DND-41 (cell line): ENCODE data around the gene IFNA6.

Experiments used
- EZH2 ChIP-seq: IDR thresholded peaks from 3 replicates; pipeline ENCODE4 v1.6.1; 2012; ENCODE audit warnings: borderline replicate concordance, low read depth, mild to moderate bottlenecking, moderate library complexity, low read length, inconsistent platforms; ENCODE audit not compliant: severe bottlenecking
- TF ChIP-seq, protein P1 (sequence below): IDR thresholded peaks from 2 replicates; pipeline ENCODE4 v1.5.1; 2012; ENCODE audit warnings: borderline replicate concordance, low read length, moderate library complexity, mild to moderate bottlenecking; ENCODE audit not compliant: poor library complexity, severe bottlenecking; ENCODE audit errors: extremely low read depth

DNA sequence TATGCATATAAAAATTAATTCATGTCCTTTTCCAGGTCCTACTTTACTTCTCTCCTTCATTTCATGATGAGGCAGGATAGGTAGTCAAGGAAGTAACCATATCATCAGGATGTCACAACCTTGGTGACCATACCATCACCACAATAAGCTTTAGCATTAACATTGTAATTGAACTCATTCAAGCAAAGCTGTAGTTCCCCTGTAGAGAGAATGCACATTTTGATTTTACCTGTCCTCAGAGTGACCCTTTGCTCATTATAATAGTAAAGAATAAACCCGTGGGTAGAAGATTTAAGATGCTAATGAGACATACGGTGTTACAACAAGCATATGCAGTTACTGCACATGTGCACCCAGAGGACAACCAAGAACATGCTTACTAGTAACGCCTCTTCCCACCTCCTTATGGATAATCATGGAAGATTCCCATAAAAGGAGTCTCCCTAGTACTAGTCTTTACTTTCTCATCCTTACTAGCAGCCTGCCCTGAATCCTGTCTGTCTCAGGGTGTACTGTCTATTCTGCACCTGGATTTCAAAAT lies 2.2 kb downstream of the IFNA6 start:
- TF ChIP-seq, protein P1, sequence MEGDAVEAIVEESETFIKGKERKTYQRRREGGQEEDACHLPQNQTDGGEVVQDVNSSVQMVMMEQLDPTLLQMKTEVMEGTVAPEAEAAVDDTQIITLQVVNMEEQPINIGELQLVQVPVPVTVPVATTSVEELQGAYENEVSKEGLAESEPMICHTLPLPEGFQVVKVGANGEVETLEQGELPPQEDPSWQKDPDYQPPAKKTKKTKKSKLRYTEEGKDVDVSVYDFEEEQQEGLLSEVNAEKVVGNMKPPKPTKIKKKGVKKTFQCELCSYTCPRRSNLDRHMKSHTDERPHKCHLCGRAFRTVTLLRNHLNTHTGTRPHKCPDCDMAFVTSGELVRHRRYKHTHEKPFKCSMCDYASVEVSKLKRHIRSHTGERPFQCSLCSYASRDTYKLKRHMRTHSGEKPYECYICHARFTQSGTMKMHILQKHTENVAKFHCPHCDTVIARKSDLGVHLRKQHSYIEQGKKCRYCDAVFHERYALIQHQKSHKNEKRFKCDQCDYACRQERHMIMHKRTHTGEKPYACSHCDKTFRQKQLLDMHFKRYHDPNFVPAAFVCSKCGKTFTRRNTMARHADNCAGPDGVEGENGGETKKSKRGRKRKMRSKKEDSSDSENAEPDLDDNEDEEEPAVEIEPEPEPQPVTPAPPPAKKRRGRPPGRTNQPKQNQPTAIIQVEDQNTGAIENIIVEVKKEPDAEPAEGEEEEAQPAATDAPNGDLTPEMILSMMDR, result no peak
- no peak for TF ChIP-seq EZH2
